ENCODE data around the gene PAX1. TPM values are rescaled to one million over a fixed set of nuclear protein-coding genes. Genes with fewer than 3 reads are reported as not detected.

PAX1 gene
- total and polyA plus RNA-seq, 2 of the 8 experiments (the other 6 are each of a cell fraction or from before 2014, with no cell fraction given), result not detected

DNA sequence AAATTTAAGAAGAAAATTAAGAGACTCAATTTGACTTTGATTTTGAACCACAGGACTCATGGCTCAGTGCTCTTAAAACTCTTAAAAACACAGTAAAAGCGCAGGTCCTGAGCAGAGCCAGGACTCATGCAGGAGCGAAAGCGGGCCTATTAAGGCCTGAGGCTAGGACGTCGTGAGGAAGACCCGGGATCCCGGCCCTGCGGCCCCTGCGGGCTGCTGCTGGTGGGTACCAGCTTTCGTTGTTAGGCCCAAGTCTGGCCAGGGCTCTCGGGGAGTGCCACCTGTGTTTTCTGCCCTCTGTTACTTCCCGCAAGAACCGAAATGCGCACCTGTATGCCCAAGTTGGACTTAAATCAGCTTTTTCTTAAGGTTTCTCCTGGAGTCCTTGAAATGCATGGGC, 3.4 kb upstream of the PAX1 start:
- Histone ChIP-seq H2BK12ac (ENCODE audit: low read depth, low read length) (no peak overlapping the region), H4K5ac (ENCODE audit: insufficient read length, low read depth, low read length) (no peak overlapping the region), H4K20me1 (replicated peaks in 1 of 2; ENCODE audit: control insufficient read depth in 1 of 2, insufficient read depth in 2 of 2, low read length in 2 of 2) (peaks cover 26 to 50% of the 10 kb centered on the region in 2 experiments), H3K4ac (replicated peaks; ENCODE audit: insufficient read length, low read depth, low read length) (no peak overlapping the region), H3K4me3 (ENCODE audit: extremely low read depth in 1 of 4, insufficient read depth in 2 of 4, low read depth in 3 of 4, low read length in 4 of 4) (peak overlapping the region in 1 of 4 experiments; percentile 52; a peak in 1 of 8 replicates), H3K23ac (ENCODE audit: insufficient read length) (no peak overlapping the region), H3K4me2 (ENCODE audit: insufficient read depth in 1 of 2, low read depth in 2 of 2, low read length in 2 of 2) (peak overlapping the region; percentile 75 to 80; a peak in 1 of 4 replicates), H2BK20ac (ENCODE audit: low read length) (no peak overlapping the region), H3K56ac (replicated peaks; ENCODE audit: insufficient read length, low read depth, low read length) (no peak overlapping the region), H3K79me2 (ENCODE audit: control insufficient read depth in 1 of 2, insufficient read depth in 2 of 2, low read length in 2 of 2) (no peaks in the 10 kb centered on the region), H3K18ac (ENCODE audit: extremely low read depth, low read length) (no peak overlapping the region), H3K79me1 (ENCODE audit: low read depth, low read length) (no peaks in the 10 kb centered on the region), H2AK5ac (ENCODE audit: low read depth, low read length) (no peak overlapping the region), H3K23me2 (ENCODE audit: low read depth, low read length) (peaks cover 4% of the 10 kb centered on the region), H4K8ac (ENCODE audit: extremely low read depth, insufficient read depth, low read length) (no peak overlapping the region; the same call in 1 of the 2 replicates), H3K27ac (ENCODE audit: low read depth, low read length) (no peak overlapping the region), H3K14ac (ENCODE audit: insufficient read length) (no peak overlapping the region), H2BK120ac (replicated peaks; ENCODE audit: low read depth, low read length) (no peak overlapping the region), H3K36me3 (ENCODE audit: control insufficient read depth in 2 of 4, insufficient read depth in 4 of 4, low read length in 3 of 4) (peaks cover 0 to 8% (median 0%) of the 10 kb centered on the region in 4 experiments; a peak in 1 of 8 replicates), H3K4me1 (replicated peaks in 1 of 4; ENCODE audit: control insufficient read depth in 3 of 4, insufficient read depth in 4 of 4, low read length in 3 of 4) (peaks cover 5 to 30% (median 18%) of the 10 kb centered on the region in 4 experiments), H3K9ac (replicated peaks in 1 of 4; ENCODE audit: extremely low read depth in 1 of 4, low read depth in 3 of 4, low read length in 3 of 4) (no peak overlapping the region), H4K91ac (replicated peaks; ENCODE audit: insufficient read length, low read length) (no peak overlapping the region), H2BK5ac (ENCODE audit: low read depth, low read length) (no peak overlapping the region), H2AFZ (ENCODE audit: low read length) (no peak overlapping the region), H3K27me3 (replicated peaks in 1 of 4; ENCODE audit: control insufficient read depth in 3 of 4, extremely low read depth in 1 of 4, insufficient read depth in 3 of 4, low read length in 3 of 4) (peaks cover 92 to 100% (median 97%) of the 10 kb centered on the region in 4 experiments), H3K9me3 (ENCODE audit: insufficient read depth in 2 of 2, low read depth in 1 of 2, low read length in 1 of 2) (no peaks in the 10 kb centered on the region; a peak in 1 of 4 replicates), H2BK15ac (ENCODE audit: low read length) (no peak overlapping the region)
- 8% methylated on average over 14 of the region's 14 CpGs; no CpG with 5 or more reads in 1 of the 2 experiments for WGBS, 2 experiments (ENCODE audit: extremely low coverage in 1 of 2, insufficient coverage in 1 of 2, insufficient read length in 1 of 2, insufficient replicate concordance in 2 of 2, low coverage in 1 of 2, low lambda C conversion rate in 2 of 2, missing lambda C conversion rate in 1 of 2)
- DNase-seq (ENCODE audit: low read depth in 1 of 2, low spot score in 2 of 2), result no peak
- ChIA-PET CTCF (ENCODE audit: partially characterized antibody) (interaction anchor here (0.6 to 4.1 kb wide), 20 partner anchors 8 to 1777 kb away, joined by 3 to 58 read pairs (median 4); no protein-coding TSS in a partner anchor), POLR2A (ENCODE audit: partially characterized antibody) (interaction anchor here (0.8 to 1.4 kb wide), 5 partner anchors 12 to 863 kb away, joined by 3 to 4 read pairs (median 3); no protein-coding TSS in a partner anchor)
- FAIRE-seq, result no peak
- TF ChIP-seq BCL11A (IDR thresholded peaks at IDR 0.05; ENCODE audit: low read depth in 2 of 2, low read length in 2 of 2), result no peak
- peak; percentile 43; the same call in 1 of the 2 replicates for TF ChIP-seq SUZ12 (IDR thresholded peaks at IDR 0.05; ENCODE audit: low read length)
- TF ChIP-seq ASH2L (IDR thresholded peaks at IDR 0.05; ENCODE audit: low read length), result no peak
- TF ChIP-seq SAP30 (IDR thresholded peaks at IDR 0.05; ENCODE audit: insufficient read depth, insufficient replicate concordance, low read length), result no peak
- TF ChIP-seq CREB1 (IDR thresholded peaks at IDR 0.05), result no peak
- TF ChIP-seq RAD21 (IDR thresholded peaks at IDR 0.05 in 1 of 2, conservative IDR thresholded peaks at IDR 0.05 in 1 of 2; ENCODE audit: low read depth in 2 of 2, low read length in 2 of 2), result no peak
- TF ChIP-seq EP300 (IDR thresholded peaks at IDR 0.05; ENCODE audit: borderline replicate concordance in 1 of 2, low read depth in 2 of 2, low read length in 2 of 2), result no peak
- peak; percentile 52 for TF ChIP-seq EZH2 (IDR thresholded peaks at IDR 0.05; ENCODE audit: low read depth, low read length, severe bottlenecking)
- TF ChIP-seq RNF2 (IDR thresholded peaks at IDR 0.05; ENCODE audit: borderline replicate concordance, low read depth, low read length, missing control alignments, poor library complexity, severe bottlenecking), result peak; percentile 70
- no peak for TF ChIP-seq RFX5 (IDR thresholded peaks at IDR 0.05; ENCODE audit: borderline replicate concordance, low read depth, low read length)
- TF ChIP-seq SP1 (IDR thresholded peaks at IDR 0.05; ENCODE audit: low read depth, low read length), result no peak
- peak; percentile 91; the same call in 1 of the 2 replicates for TF ChIP-seq CBX8 (IDR thresholded peaks at IDR 0.05; ENCODE audit: borderline replicate concordance, low read depth, low read length)
